Breast epithelium (tissue), 3 donors: ENCODE results near the gene SP8.

Experiments used
- CTCF ChIP-seq, 3 donors: fragments of 450-650 bp; IDR thresholded peaks; one replicate each; pipeline ENCODE4 v1.5.1; 2016 to 2017; ENCODE audit warnings: antibody characterized with exemption in 3 of 3, mild to moderate bottlenecking in 3 of 3, moderate library complexity in 3 of 3
- POLR2A ChIP-seq: fragments of 450-650 bp; IDR thresholded peaks from one replicate; pipeline ENCODE4 v1.6.1; 2016; ENCODE audit warnings: antibody characterized with exemption, mild to moderate bottlenecking, moderate library complexity
- POLR2AphosphoS5 ChIP-seq, 3 donors: sonication (generic); formaldehyde crosslinking; IDR thresholded peaks; one replicate each; pipeline ENCODE4 v1.6.1; 2017; ENCODE audit warnings: antibody characterized with exemption in 3 of 3

DNA sequence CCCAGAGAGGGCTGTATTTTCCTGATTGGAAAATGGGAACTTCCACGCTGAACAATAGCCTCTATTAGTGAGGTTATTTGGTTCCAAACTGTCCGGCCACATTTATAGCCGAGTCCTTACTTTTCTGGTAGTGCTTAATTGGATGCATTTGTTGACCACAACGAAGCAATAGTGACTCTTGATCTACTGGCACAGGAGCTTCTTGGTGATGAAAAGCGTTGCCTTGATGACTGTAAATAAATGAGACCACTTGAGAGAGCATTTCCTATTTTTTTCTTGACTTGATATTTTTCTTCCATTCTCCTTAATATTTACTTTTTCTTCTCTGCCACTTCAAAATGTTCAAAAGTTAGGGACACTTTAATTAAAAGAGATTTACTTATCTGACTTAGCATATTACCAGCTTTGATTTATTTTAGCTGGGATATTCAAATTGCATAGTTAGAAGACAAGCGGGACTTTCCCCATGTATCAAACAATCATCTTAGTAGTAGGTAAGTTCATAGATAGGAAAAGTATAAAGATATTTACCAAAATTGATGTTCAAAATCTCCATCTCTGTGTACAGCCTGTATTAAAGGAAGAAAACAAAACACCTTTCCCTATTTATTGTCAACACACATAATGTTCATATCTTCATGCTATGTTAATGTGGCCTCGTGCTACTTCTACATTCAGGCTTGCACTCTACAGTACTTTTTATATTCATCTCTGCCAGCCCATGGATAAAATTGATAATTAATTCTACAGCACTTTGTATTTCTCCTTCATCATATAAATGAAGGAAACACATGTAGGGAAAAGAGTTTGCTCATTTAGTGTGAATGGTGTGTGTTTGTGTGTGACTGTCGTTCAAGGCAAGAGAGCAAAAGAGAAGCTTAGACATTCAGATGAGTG, 5.1 kb upstream of the SP8 start:
- TF ChIP-seq CTCF (IDR thresholded peaks at IDR 0.05), result no peak
- TF ChIP-seq POLR2A, result no peak
- no peak for TF ChIP-seq POLR2AphosphoS5 (IDR thresholded peaks at IDR 0.05)
